Naive thymus-derived CD8-positive, alpha-beta T cell (primary cell): ENCODE measurements around the gene ZBTB17. TPM values are rescaled to one million over a fixed set of nuclear protein-coding genes. Genes with fewer than 3 reads are reported as not detected.

Source experiments
- ATAC-seq, 2 donors: fragments of 150-1000 bp; cut with Tn5 transposase in 1 of 2; sonication (Bioruptor Pico), chemical (Tn5 transposase) in 1 of 2; 1 replicate in 1 of 2; 2 replicates in 1 of 2; pipeline ENCODE4 v1.10.0; 2021; ENCODE audit warnings: mild to moderate bottlenecking in 2 of 2, moderate library complexity in 2 of 2
- POLR2A ChIA-PET: fragments of 350-600 bp; sonication (Branson Sonifier 250); formaldehyde crosslinking; loops from one replicate; lab custom pipeline; 2021; ENCODE audit warnings: antibody characterized with exemption; lab: Charles Lee
- DNase-seq, 10 donors: peaks; one replicate each; pipeline versions ENCODE4 v3.0.0 to v3.0.0-alpha.2; 2020 to 2022
- H3K27ac Mint-ChIP-seq, 10 donors: one replicate each; pipeline ENCODE4 v1.8.0; 2020 to 2022; ENCODE audit warnings: mild to moderate bottlenecking in 10 of 10, mixed read lengths in 10 of 10, moderate library complexity in 4 of 10, inconsistent platforms in 1 of 10
- H3K27me3 Mint-ChIP-seq, 5 donors: one replicate each; pipeline ENCODE4 v1.8.0; 2021 to 2022; ENCODE audit warnings: mixed read lengths in 5 of 5
- H3K36me3 Mint-ChIP-seq, 3 donors: one replicate each; pipeline ENCODE4 v1.8.0; 2020 to 2022; ENCODE audit warnings: mixed read lengths in 3 of 3, mild to moderate bottlenecking in 2 of 3, inconsistent platforms in 1 of 3
- H3K4me1 Mint-ChIP-seq, 4 donors: one replicate each; pipeline ENCODE4 v1.8.0; 2021 to 2022; ENCODE audit warnings: mixed read lengths in 4 of 4
- H3K4me3 Mint-ChIP-seq, 10 donors: one replicate each; pipeline ENCODE4 v1.8.0; 2020 to 2022; ENCODE audit warnings: mild to moderate bottlenecking in 10 of 10, mixed read lengths in 10 of 10, moderate library complexity in 6 of 10, inconsistent platforms in 1 of 10
- H3K9me3 Mint-ChIP-seq, 9 donors: one replicate each; pipeline ENCODE4 v1.8.0; 2020 to 2022; ENCODE audit warnings: mixed read lengths in 9 of 9, mild to moderate bottlenecking in 3 of 9, inconsistent platforms in 1 of 9, moderate library complexity in 1 of 9
- polyA plus RNA-seq, 3 donors: library from polyadenylated mRNA; unstranded; fragments of 300-500 nt; fragmentation: Illumina TruSeq; gene quantifications; one replicate each; pipeline ENCODE4 v1.2.3, GENCODE V29; 2021
- total RNA-seq, 8 experiments: library from RNA in 2 of 8; stranded (reverse) in 2 of 8; gene quantifications; one replicate each; pipeline ENCODE4 v1.2.3 and lab custom pipeline; 2021 to 2026

Gene ZBTB17
- total and polyA plus RNA-seq, 5 experiments from 2014 or later: 10.2 to 58.1 (median 23.3) TPM

- Mint-ChIP-seq H3K27ac (peak overlapping the region in 5 of 10 donors; percentile 19 to 80 (median 65)), H3K4me3 (no peak overlapping the region), H3K4me1 (peaks cover 46 to 87% (median 86%) of the 10 kb centered on the region in 4 donors), H3K27me3 (no peaks in the 10 kb centered on the region), H3K9me3 (no peaks in the 10 kb centered on the region), H3K36me3 (peaks cover 0 to 25% (median 0%) of the 10 kb centered on the region in 3 donors)
- ATAC-seq: no peak
- DNase-seq: peak in 1 of 10 donors; percentile 55
- POLR2A ChIA-PET: no interaction called here
Measured at GRCh38 chr1:15953294-15953771, 22.6 kb downstream of the ZBTB17 start.

GRCh38 chr1:15952317-15953258 lies 23.3 kb downstream of the ZBTB17 start:
- ATAC-seq: no peak
- Mint-ChIP-seq H3K4me1 (peaks cover 41 to 88% (median 81%) of the 10 kb centered on the region in 4 donors), H3K27ac (peak overlapping the region in 9 of 10 donors; percentile 27 to 95 (median 86)), H3K36me3 (peaks cover 0 to 27% (median 2%) of the 10 kb centered on the region in 3 donors), H3K27me3 (no peaks in the 10 kb centered on the region), H3K4me3 (peak overlapping the region in 2 of 10 donors; percentile 7 to 43), H3K9me3 (no peaks in the 10 kb centered on the region)
- DNase-seq: peak in 1 of 10 donors; percentile 60
- POLR2A ChIA-PET: no interaction called here

GRCh38 chr1:15951341-15952153 lies 24.4 kb downstream of the ZBTB17 start:
- peaks cover 35 to 86% (median 73%) of the 10 kb centered on the region in 4 donors for H3K4me1 Mint-ChIP-seq
- DNase-seq (peak in 1 of 10 donors; percentile 61), ATAC-seq (no peak)
- POLR2A ChIA-PET: no interaction called here
- no peaks in the 10 kb centered on the region for H3K27me3 Mint-ChIP-seq
- peaks cover 0 to 29% (median 3%) of the 10 kb centered on the region in 3 donors for H3K36me3 Mint-ChIP-seq
- peak overlapping the region; percentile 40 to 95 (median 91) for H3K27ac Mint-ChIP-seq
- H3K4me3 Mint-ChIP-seq: peak overlapping the region in 5 of 10 donors; percentile 10 to 65 (median 43)
- no peaks in the 10 kb centered on the region for H3K9me3 Mint-ChIP-seq

GRCh38 chr1:15950763-15951295 lies 25.1 kb downstream of the ZBTB17 start:
- Mint-ChIP-seq H3K36me3 (peaks cover 0 to 33% (median 3%) of the 10 kb centered on the region in 3 donors), H3K4me1 (peaks cover 28 to 79% (median 66%) of the 10 kb centered on the region in 4 donors), H3K27ac (peak overlapping the region; percentile 70 to 95 (median 91)), H3K27me3 (no peaks in the 10 kb centered on the region), H3K9me3 (no peaks in the 10 kb centered on the region), H3K4me3 (peak overlapping the region in 8 of 10 donors; percentile 16 to 67 (median 54))
- DNase-seq (peak in 2 of 10 donors; percentile 19 to 65), ATAC-seq (peak in 1 of 2 donors; percentile 38)
- POLR2A ChIA-PET: interaction anchor here (1.4 to 1.6 kb wide), 2 partner anchors 25 to 117 kb away, joined by 4 to 5 read pairs; partner anchors contain the start of gene ZBTB17

GRCh38 chr1:15950302-15950701 lies 25.6 kb downstream of the ZBTB17 start:
- peak overlapping the region; percentile 70 to 95 (median 91) for H3K27ac Mint-ChIP-seq
- peaks cover 28 to 74% (median 63%) of the 10 kb centered on the region in 4 donors for H3K4me1 Mint-ChIP-seq
- POLR2A ChIA-PET: interaction anchor here (1.4 to 1.6 kb wide), 2 partner anchors 25 to 116 kb away, joined by 4 to 5 read pairs; partner anchors contain the start of gene ZBTB17
- ATAC-seq (peak; percentile 18 to 20), DNase-seq (peak in 1 of 10 donors; percentile 55)
- no peaks in the 10 kb centered on the region for H3K9me3 Mint-ChIP-seq
- peaks cover 0 to 33% (median 3%) of the 10 kb centered on the region in 3 donors for H3K36me3 Mint-ChIP-seq
- H3K27me3 Mint-ChIP-seq: no peaks in the 10 kb centered on the region
- H3K4me3 Mint-ChIP-seq: peak overlapping the region in 8 of 10 donors; percentile 11 to 67 (median 46)

GRCh38 chr1:15949453-15950245 lies 26.3 kb downstream of the ZBTB17 start:
- H3K4me3 Mint-ChIP-seq: peak overlapping the region in 9 of 10 donors; percentile 10 to 66 (median 36)
- H3K27ac Mint-ChIP-seq: peak overlapping the region; percentile 70 to 95 (median 91)
- H3K27me3 Mint-ChIP-seq: no peaks in the 10 kb centered on the region
- H3K9me3 Mint-ChIP-seq: no peaks in the 10 kb centered on the region
- DNase-seq (peak; percentile 31 to 77 (median 50)), ATAC-seq (peak; percentile 76 to 82)
- H3K4me1 Mint-ChIP-seq: peaks cover 28 to 71% (median 58%) of the 10 kb centered on the region in 4 donors
- H3K36me3 Mint-ChIP-seq: peaks cover 0 to 36% (median 3%) of the 10 kb centered on the region in 3 donors
- POLR2A ChIA-PET: interaction anchor here (1.4 to 1.6 kb wide), 2 partner anchors 26 to 115 kb away, joined by 4 to 5 read pairs; partner anchors contain the start of gene ZBTB17

GRCh38 chr1:15948595-15949452 lies 27.1 kb downstream of the ZBTB17 start:
- Mint-ChIP-seq H3K4me1 (peaks cover 26 to 63% (median 50%) of the 10 kb centered on the region in 4 donors), H3K36me3 (peaks cover 0 to 36% (median 3%) of the 10 kb centered on the region in 3 donors), H3K4me3 (peak overlapping the region in 7 of 10 donors; percentile 12 to 66 (median 30)), H3K27me3 (no peaks in the 10 kb centered on the region), H3K27ac (peak overlapping the region; percentile 64 to 95 (median 88)), H3K9me3 (no peaks in the 10 kb centered on the region)
- DNase-seq (no peak), ATAC-seq (no peak)
- POLR2A ChIA-PET: interaction anchor here (1.6 kb wide), 1 partner anchor 115 kb away, joined by 4 read pairs; no protein-coding TSS in a partner anchor

- Mint-ChIP-seq H3K36me3 (peaks cover 0 to 36% (median 3%) of the 10 kb centered on the region in 3 donors), H3K27me3 (no peaks in the 10 kb centered on the region), H3K9me3 (no peaks in the 10 kb centered on the region), H3K4me3 (peak overlapping the region in 1 of 10 donors; percentile 51), H3K4me1 (peaks cover 23 to 59% (median 46%) of the 10 kb centered on the region in 4 donors), H3K27ac (peak overlapping the region in 9 of 10 donors; percentile 63 to 95 (median 87))
- no peak for ATAC-seq
- POLR2A ChIA-PET: no interaction called here
- no peak for DNase-seq
Measured at GRCh38 chr1:15948091-15948591, 27.8 kb downstream of the ZBTB17 start.

GRCh38 chr1:15947382-15948090 lies 28.4 kb downstream of the ZBTB17 start:
- Mint-ChIP-seq H3K9me3 (no peaks in the 10 kb centered on the region), H3K36me3 (peaks cover 0 to 37% (median 3%) of the 10 kb centered on the region in 3 donors), H3K27ac (peak overlapping the region in 8 of 10 donors; percentile 12 to 95 (median 80)), H3K27me3 (no peaks in the 10 kb centered on the region), H3K4me3 (peak overlapping the region in 2 of 10 donors; percentile 51 to 54), H3K4me1 (peaks cover 20 to 55% (median 42%) of the 10 kb centered on the region in 4 donors)
- ATAC-seq (no peak), DNase-seq (no peak)
- POLR2A ChIA-PET: interaction anchor here (1.3 kb wide), 1 partner anchor 10 kb away, joined by 4 read pairs; no protein-coding TSS in a partner anchor
